Stimulated activated CD8-positive, alpha-beta memory T cell treated with anti-CD3 and anti-CD28 coated beads, Interleukin-4, amount 100 ng/mL, for 48 hours (primary cell): Measurements from ENCODE around the gene RASSF7.

Source experiments
- DNase-seq: peaks from one replicate; pipeline ENCODE4 v3.0.0-alpha.2; 2020

RASSF7 gene

GRCh38 chr11:533586-534395 lies 27.0 kb upstream of the RASSF7 start:
- no peak for DNase-seq

GRCh38 chr11:534396-535209 lies 26.2 kb upstream of the RASSF7 start:
- peak; percentile 51 for DNase-seq

- no peak for DNase-seq
Observed at GRCh38 chr11:535210-535518, 25.6 kb upstream of the RASSF7 start.

GRCh38 chr11:535519-536454 lies 25.0 kb upstream of the RASSF7 start, which contains the start of gene HRAS:
Gene HRAS, minus strand, starts transcription at chr11:535576.
- peak; percentile 96 for DNase-seq

DNA sequence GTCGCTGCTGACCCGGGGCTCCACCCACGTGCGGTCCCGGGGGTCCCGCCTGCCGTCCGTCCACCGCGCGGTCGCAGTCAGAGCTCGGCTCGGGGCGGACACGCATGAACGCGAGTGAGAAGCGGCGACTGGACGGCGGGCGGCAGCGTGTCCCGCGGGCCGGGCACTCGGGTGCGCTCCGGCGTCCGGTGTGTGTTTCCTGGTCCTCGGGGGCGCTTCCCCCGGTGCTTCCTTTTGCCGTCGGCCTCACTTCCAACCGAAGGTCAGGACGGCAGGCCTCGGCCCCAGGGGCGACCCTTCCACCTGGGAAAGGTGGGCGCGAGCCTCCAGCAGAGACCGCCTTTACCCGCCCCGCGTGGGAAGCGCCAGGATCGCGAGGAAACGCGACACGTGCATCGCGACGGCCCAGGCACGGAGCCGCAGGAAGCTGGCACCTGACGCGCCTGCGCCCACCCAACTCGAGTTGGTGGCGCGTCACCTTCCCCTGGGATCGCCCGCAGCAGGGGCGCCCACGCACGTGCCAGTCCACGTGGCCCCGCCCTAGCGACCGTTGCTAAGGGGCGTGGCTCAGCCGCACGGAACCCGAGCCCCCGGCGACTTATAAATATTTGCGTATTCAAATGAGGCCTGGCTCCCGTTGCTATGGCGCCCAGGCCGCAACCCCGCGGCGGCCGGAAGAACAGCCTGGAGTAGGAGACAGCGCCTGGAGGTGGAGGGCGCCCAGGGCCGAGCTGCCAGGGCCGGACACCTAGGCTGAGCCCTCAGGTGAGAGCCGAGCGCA lies 23.7 kb upstream of the RASSF7 start, which contains the start of gene LRRC56:
Gene LRRC56 (plus strand): TSS at position 687 of the 781 bp plus-strand sequence. CDS start 3,158 bp downstream, outside the sequence.
- peak; percentile 95 for DNase-seq

DNA sequence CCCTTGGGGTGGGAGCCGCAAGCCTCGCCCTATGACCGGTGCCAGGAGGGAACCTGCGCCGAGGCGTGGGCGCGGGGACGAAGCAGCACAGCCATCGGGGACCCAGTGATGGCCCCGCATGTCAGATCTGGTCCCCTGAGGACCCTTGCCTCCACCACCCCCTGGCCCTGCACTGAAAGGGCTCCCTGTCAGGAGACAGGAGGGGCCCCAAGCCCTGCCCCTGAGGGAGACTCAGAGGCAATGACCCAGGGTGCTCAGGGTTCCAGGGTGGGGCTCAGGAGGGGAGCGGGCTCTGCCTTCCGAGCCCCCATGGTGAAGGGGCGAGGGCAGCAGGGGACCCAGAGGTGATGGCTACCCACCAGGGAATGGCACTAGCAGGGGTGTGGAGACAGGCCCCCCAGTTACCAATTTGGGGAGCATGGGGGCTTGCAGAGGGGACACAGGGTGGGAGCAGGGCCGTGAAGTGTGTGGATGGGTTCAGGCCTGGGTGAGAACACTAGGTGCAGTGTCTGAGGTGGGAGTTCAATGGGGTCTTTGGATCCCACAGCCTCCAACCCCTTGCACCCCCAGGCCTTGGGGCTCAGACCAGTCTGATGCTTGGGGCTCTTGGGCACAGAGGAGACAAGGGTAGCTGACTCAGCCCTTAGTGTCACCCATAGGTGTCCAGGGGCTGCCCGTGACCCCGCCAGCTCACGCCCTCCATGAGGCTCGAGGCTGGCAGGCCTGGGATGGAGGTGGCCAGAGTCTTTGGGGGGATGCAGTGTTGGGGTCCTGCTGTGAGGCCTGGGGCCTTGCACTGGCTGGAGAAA lies 22.9 kb upstream of the RASSF7 start:
- no peak for DNase-seq

- DNase-seq, result no peak
Observed at GRCh38 chr11:538431-539051, 22.2 kb upstream of the RASSF7 start.

- DNase-seq, result no peak
Observed at GRCh38 chr11:539971-540481, 20.7 kb upstream of the RASSF7 start.

DNA sequence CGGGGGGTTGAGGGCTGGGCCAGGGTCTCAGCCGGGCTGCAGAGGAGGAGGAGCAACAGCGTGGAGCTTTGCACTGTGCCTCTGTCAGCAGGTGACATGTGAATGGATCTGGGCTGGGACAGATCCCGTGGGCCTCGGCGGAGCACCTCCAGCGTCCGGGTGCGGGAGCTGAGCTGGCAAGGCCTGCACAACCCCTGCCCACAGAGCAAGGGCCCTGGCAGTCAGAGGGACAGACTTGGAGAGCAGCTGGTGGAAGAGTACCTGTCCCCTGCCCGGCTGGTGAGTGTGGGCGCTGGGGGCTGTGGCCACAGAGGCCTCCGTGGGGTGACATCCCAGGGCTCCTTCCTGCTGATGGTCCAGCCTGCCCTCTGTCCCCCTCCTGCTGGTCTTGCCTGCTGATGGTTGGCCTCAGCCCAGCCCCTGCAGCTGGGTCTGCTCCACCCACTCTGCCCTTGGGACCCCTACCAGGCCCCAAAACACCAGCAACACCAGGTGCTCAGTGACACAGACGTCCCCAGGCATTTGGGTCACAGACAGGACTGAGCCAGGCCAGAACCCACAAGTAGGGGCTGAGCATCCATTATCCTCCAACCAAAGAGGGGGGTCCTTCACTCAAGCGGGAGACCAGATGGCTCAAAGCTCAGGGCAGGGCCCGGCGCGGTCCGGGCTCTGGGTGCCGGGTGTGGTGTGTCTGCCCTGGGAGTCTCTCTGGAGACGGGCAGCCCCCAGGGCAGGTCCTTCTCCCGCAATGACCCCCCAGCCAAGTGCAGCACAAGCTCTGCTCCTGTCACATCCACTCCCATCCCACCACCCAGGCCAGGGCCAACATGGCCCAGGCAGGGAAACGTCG lies 20.0 kb upstream of the RASSF7 start:
- no peak for DNase-seq

DNA sequence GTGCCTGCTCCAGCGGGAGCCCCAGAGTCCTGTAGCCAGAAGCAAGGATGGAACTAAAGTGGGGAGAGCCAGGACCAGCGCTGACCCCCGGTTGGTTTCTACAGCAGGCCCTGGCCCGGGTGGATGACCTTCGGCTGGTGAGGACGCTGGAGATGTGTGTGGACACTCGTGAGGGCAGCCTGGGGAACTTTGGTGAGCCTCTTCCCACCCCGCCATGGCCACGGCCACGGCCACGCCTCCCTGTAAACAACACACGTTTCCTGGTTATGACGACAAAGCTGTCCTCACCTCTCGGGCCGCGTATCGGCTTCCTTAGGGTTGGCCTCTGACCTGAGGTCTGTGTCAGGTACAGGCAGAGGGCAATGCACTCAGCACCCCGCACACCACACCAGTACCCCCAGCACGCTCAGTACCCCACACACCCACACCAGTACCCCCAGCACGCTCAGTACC lies 19.3 kb upstream of the RASSF7 start:
- DNase-seq, result no peak

- no peak for DNase-seq
Observed at GRCh38 chr11:544817-545166, 16.0 kb upstream of the RASSF7 start.

- no peak for DNase-seq
Observed at GRCh38 chr11:545171-545570, 15.6 kb upstream of the RASSF7 start.

DNA sequence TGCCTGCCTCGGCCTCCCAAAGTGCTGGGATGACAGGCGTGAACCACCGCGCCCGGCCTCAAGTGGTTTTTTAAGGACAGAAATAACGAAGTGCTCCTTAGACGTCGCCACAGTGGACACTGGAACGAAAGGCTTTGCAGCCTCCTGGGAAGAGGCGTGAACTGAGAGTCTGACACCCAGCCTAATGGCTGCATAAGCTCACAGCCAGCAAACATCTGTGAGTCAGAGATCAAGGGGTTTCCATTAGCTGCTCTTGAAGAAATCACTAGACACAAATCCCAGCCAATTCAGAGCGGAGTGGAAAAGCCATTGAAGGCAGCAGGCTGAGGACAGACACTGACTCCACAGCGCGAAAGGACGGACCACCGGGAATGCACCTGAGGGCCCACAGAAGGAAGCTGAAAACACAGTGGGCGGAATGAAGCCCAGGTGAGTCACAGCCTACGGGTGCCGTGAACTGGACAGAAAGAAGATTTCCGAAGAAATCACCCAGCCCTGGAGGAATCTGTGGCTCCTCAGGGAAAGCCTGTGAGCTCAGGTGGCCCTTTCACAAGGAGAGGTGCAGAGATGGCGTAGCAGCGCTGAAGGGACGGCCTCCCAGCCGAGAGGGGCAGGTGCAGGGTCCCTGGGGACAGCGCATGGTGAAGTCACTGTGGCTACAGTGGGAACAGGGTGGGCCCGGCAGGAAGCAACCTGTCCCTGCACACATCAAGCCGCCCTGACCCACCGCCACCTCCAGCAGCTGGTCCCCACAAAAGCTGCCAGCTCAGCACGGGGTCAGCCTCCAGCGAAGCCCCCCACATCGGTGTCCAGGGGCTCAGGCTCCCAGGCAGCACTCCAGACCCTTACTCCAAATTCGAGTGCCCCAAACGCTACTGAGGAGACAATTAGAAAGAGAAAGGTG lies 11.8 kb upstream of the RASSF7 start:
- no peak for DNase-seq

DNA sequence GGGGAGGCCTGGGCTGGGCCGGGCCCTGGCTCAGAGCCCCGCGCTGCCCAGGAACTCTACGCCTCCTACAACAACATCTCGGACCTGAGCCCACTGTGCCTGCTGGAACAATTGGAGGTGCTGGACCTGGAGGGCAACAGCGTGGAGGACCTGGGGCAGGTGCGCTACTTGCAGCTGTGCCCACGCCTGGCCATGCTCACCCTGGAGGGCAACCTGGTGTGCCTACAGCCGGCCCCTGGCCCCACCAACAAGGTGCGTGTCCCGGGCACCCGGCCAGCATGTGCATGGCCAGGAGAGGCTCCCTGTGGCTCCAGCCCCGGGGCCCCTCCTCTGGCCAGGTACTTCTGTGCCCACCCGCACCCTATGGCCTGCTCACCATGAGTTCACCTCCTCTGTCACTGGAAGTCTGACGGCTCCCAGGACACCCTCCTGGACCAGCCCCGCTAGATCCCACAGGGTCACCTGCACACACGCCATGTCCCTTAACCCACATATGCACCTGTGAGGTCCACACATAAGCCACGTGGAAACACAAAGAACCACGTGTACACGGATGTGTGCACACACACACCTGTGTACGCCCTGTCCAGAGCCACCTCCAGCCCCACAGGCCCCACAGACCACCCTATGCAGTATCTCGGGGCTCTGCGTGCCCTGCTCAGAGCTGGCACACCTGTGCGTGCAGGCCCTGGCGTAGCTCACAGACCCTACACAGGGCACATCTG lies 10.6 kb upstream of the RASSF7 start:
- no peak for DNase-seq

DNA sequence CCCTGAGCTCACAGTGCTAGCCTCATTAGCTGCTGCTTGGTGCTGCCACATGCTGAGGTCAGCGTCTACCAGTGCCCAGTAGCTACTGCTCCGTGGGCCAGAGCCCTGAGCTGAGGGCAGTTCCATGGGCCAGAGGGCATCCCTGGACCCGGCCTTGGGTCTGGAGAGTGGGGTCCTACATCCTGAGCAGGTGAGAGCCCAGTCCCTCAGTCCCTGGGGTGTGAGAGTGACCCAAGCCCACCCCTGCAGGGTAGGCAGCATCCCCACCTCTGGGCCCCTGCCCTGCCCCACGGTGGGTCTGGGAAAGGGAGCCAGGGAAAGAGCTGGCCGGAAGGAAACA lies 10.1 kb upstream of the RASSF7 start:
- no peak for DNase-seq

DNA sequence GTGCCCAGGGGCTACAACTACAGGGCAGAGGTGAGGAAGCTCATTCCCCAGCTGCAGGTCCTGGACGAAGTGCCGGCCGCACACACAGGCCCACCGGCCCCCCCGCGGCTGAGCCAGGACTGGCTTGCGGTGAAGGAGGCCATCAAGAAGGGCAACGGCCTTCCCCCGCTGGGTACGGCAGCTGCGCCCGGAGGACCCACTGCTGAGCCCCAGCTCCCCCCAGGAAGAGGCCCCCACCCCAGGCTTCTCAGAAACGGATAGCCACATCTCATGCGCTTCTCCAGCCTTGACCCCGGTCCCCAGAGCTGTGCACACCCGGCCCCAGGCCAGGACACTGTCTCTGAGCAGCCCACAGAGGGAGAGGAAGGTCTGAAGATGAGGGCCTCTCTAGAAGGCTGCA lies 9.6 kb upstream of the RASSF7 start:
- DNase-seq, result no peak

DNA sequence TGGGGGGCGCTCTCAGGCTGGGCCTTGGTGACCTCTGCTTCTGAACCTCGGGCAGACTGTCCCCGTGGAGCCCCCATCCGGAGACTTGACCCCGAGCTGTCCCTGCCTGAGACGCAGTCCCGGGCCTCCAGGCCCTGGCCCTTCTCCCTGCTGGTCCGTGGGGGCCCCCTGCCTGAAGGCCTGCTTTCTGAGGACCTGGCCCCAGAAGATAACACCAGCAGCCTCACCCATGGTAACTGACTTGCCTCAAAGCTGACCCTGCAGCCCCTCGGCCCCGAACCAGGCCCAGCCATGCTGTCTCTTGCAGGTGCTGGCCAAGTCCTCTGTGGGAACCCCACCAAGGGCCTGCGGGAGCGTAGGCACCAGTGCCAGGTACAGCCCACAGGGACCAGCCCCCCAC lies 9.2 kb upstream of the RASSF7 start:
- DNase-seq, result no peak
